Stimulated activated CD4-positive, alpha-beta T cell treated with anti-CD3 and anti-CD28 coated beads, Interleukin-2, amount 100 ng/mL, for 24 hours (primary cell): ENCODE data around the gene PLA2G2F.
A peak's percentile ranks its signal among the peaks of the same experiment; 100 is the strongest.

Experiments
- DNase-seq, 2 donors: peaks; one replicate each; pipeline ENCODE4 v3.0.0-alpha.2; 2020

The PLA2G2F gene

GRCh38 chr1:20174937-20175666 is 36.0 kb downstream of the PLA2G2F start:
- no peak for DNase-seq

GRCh38 chr1:20178634-20179370 is 39.7 kb downstream of the PLA2G2F start:
- no peak for DNase-seq

GRCh38 chr1:20179371-20180128 is 40.4 kb downstream of the PLA2G2F start:
- DNase-seq: no peak

- no peak for DNase-seq
These were observed 41.2 kb downstream of the PLA2G2F start for GRCh38 chr1:20180129-20180843.

GRCh38 chr1:20180844-20181207 is 41.7 kb downstream of the PLA2G2F start:
- no peak for DNase-seq

GRCh38 chr1:20182415-20182814 is 43.3 kb downstream of the PLA2G2F start:
- no peak for DNase-seq

- no peak for DNase-seq
These were observed 43.9 kb downstream of the PLA2G2F start for GRCh38 chr1:20183035-20183434.

- no peak for DNase-seq
These were observed 44.6 kb downstream of the PLA2G2F start for GRCh38 chr1:20183616-20184271.

GRCh38 chr1:20184481-20184900 is 45.4 kb downstream of the PLA2G2F start:
- DNase-seq: no peak

- peak; percentile 64 to 67 for DNase-seq
These were observed 46.1 kb downstream of the PLA2G2F start for GRCh38 chr1:20184997-20185833.

- DNase-seq: peak; percentile 76 to 81
These were observed 47.0 kb downstream of the PLA2G2F start, which contains the start of the genes PLA2G2C and UBXN10 for GRCh38 chr1:20185834-20186782. TSS of gene PLA2G2C (minus strand) at chr1:20186518. CDS start at chr1:20177363, 9,155 bp downstream. TSS of gene UBXN10 (plus strand) at chr1:20186096. CDS start at chr1:20190562, 4,466 bp downstream.

- peak; percentile 36 to 39 for DNase-seq
These were observed 48.1 kb downstream of the PLA2G2F start for GRCh38 chr1:20187103-20187812.

- no peak for DNase-seq
These were observed 48.8 kb downstream of the PLA2G2F start for GRCh38 chr1:20187813-20188454.

GRCh38 chr1:20188455-20188817 is 49.3 kb downstream of the PLA2G2F start:
- no peak for DNase-seq

- DNase-seq: no peak
These were observed 50.5 kb downstream of the PLA2G2F start for GRCh38 chr1:20189664-20190063.

- DNase-seq: no peak
These were observed 51.4 kb downstream of the PLA2G2F start for GRCh38 chr1:20190256-20191160.

GRCh38 chr1:20191266-20191825 is 52.2 kb downstream of the PLA2G2F start:
- DNase-seq: no peak
